H1 (cell line): Measurements from ENCODE around the gene FAM200B. TPM values are rescaled to one million over a fixed set of nuclear protein-coding genes. Genes with fewer than 3 reads are reported as not detected.

Experiments used
- BRCA1 ChIP-seq: IDR thresholded peaks from 2 replicates; pipeline ENCODE4 v1.6.1; 2012; ENCODE audit warnings: low read depth, low read length, improper control_type of control experiment
- KDM5A ChIP-seq: fragments of 200-600 bp; IDR thresholded peaks from 2 replicates; pipeline ENCODE4 v1.7.1; 2012; ENCODE audit warnings: mild to moderate bottlenecking, low read length, inconsistent platforms, mixed read lengths
- polyA plus RNA-seq, 7 experiments: library from polyadenylated mRNA; depleted of rRNA in 3 of 7; stranded (reverse) in 5 of 7; unstranded in 2 of 7; fragments of >200 nt in 5 of 7; fragments of 200-250 nt in 2 of 7; gene quantifications; 1 replicate in 5 of 7; 2 replicates in 1 of 7; 4 replicates in 1 of 7; pipeline versions ENCODE4 v1.2.1 to v1.2.3, GENCODE V29; 2011 to 2013; ENCODE audit warnings: missing spikeins in 2 of 7, mixed read lengths in 2 of 7
- total RNA-seq: library from RNA; stranded (reverse); fragmentation: NEBNext Ultra II Directional; extraction: Animal tissue kit (Norgen Biotek cat#: 25700); gene quantifications from 2 replicates; pipeline ENCODE4 v1.2.1, GENCODE V29; 2021

Gene FAM200B
- total and polyA plus RNA-seq, 2 of the 8 experiments (the other 6 are each of a cell fraction or from before 2014, with no cell fraction given) = 10.7 to 23.7 TPM

- TF ChIP-seq KDM5A = no peak
- TF ChIP-seq BRCA1 = no peak
- TF ChIP-seq, all 59 proteins: peak for 0
Observed at GRCh38 chr4:15738877-15739276, 57.2 kb downstream of the FAM200B start (continued).

Other genes starting within 250 kb of the FAM200B start
- gene CC2D2A, start 211.9 kb upstream of the FAM200B start, total RNA-seq = 11.0 and 11.1 TPM in 2 replicates
- 7.3 and 12.2 TPM in 2 replicates for gene CC2D2A, start 211.9 kb upstream of the FAM200B start, polyA plus RNA-seq (2011; rRNA removed)
- 62.7 and 62.8 TPM in 2 replicates for gene FBXL5, start 26.5 kb upstream of the FAM200B start, total RNA-seq
- gene FBXL5, start 26.5 kb upstream of the FAM200B start, polyA plus RNA-seq (2011; rRNA removed) = 26.5 and 34.6 TPM in 2 replicates
- gene BST1, start 21.2 kb downstream of the FAM200B start, total RNA-seq = 0.52 TPM in 1 of 2 replicates, not detected in the other
- 0.20 and 0.54 TPM in 2 replicates for gene BST1, start 21.2 kb downstream of the FAM200B start, polyA plus RNA-seq (2011; rRNA removed)
- gene CD38, start 96.5 kb downstream of the FAM200B start, total RNA-seq = 0.11 and 0.24 TPM in 2 replicates
- 0.14 and 0.27 TPM in 2 replicates for gene CD38, start 96.5 kb downstream of the FAM200B start, polyA plus RNA-seq (2011; rRNA removed)